Psoas muscle (tissue), 8 donors: ENCODE data around the gene NTRK3. TPM values are rescaled to one million over a fixed set of nuclear protein-coding genes. Genes with fewer than 3 reads are reported as not detected.
A peak's percentile ranks its signal among the peaks of the same experiment; 100 is the strongest.

ENCODE experiments used
- ATAC-seq, 4 donors: fragments of 200-7000 bp; cut with Tn5 transposase; one replicate each; pipeline ENCODE4 v1.9.1; 2020; ENCODE audit warnings: moderate library complexity in 3 of 4, mild to moderate bottlenecking in 2 of 4
- DNase-seq, 2 donors: peaks; one replicate each; pipeline ENCODE4 v3.0.0-alpha.2; 2020
- H3K27ac ChIP-seq: fragments of 200-600 bp; one replicate; pipeline ENCODE4 v1.8.0; 2022
- H3K27me3 ChIP-seq, 3 donors: fragments of 200-600 bp in 1 of 3; one replicate each; pipeline versions ENCODE4 v1.6.1 to v1.8.0; 2013 to 2022; ENCODE audit warnings: low read length in 2 of 3, mild to moderate bottlenecking in 2 of 3, moderate library complexity in 1 of 3; ENCODE audit not compliant: insufficient read depth in 3 of 3
- H3K36me3 ChIP-seq, 2 donors: fragments of 200-600 bp in 1 of 2; one replicate each; pipeline versions ENCODE4 v1.6.1 to v1.8.0; 2013 to 2022; ENCODE audit warnings: low read depth in 1 of 2, mild to moderate bottlenecking in 1 of 2, moderate library complexity in 1 of 2; ENCODE audit not compliant: insufficient read depth in 1 of 2
- H3K4me1 ChIP-seq: fragments of 200-600 bp; one replicate; pipeline ENCODE4 v1.8.0; 2022
- H3K4me3 ChIP-seq: fragments of 200-600 bp; one replicate; pipeline ENCODE4 v1.8.0; 2022; ENCODE audit warnings: mild to moderate bottlenecking
- H3K9me3 ChIP-seq: fragments of 200-600 bp; one replicate; pipeline ENCODE4 v1.8.0; 2022
- CTCF ChIP-seq: fragments of 200-600 bp; IDR thresholded peaks from one replicate; pipeline ENCODE4 v1.8.0; 2022; ENCODE audit warnings: antibody characterized with exemption
- WGBS, 3 donors: extraction: QIAGEN DNeasy Blood & Tissue Kit; methylation state at CpG; one replicate each; pipeline versions ENCODE4 v1.1.6 to v1.1.7; 2013; 5-methylcytosine and 5-hydroxymethylcytosine counted together
- intact Hi-C, 2 donors: fragments of 100-400 bp; cut with DNase I; formaldehyde crosslinking; loops; one replicate each; pipeline versions ENCODE4 v1.11.0 to v1.14.2; 2022
- polyA plus RNA-seq, 3 donors: library from polyadenylated mRNA; stranded (reverse); fragments of 200-250 nt; gene quantifications; one replicate each; pipeline ENCODE4 v1.2.3, GENCODE V29; 2013
- total RNA-seq, 4 donors: library from RNA; stranded (reverse); fragmentation: NEBNext Ultra II Directional in 2 of 4; extraction: Animal tissue kit (Norgen Biotek cat#: 25700) in 2 of 4; gene quantifications; one replicate each; pipeline versions ENCODE4 v1.2.1 to v1.2.4, GENCODE V29; 2021 to 2023
- donor health status: healthy with polysubstance abuse.
- donor health status: DM: no; HTN: no; CAD: no; lungs with moderate emphysema.
- donor health status: Bipolar disorder and iron deficiency.
- donor health status: healthy.
- donor health status: DM: yes; HTN: yes; CAD: no.
- donor health status: DM: no; HTN: no; CAD: no.
- donor health status: DM: no; HTN: no; CAD: no.
- donor health status: DM: yes; HTN: yes; CAD: no.

The NTRK3 gene
- total and polyA plus RNA-seq, 7 donors = 0.17 to 1.7 (median 0.57) TPM

- WGBS, 3 donors = 40 to 45% (median 40%) methylated on average over 10 of the region's 10 CpGs
- Histone ChIP-seq H3K4me3 (no peak overlapping the region), H3K4me1 (no peaks in the 10 kb centered on the region), H3K27ac (no peak overlapping the region), H3K9me3 (no peaks in the 10 kb centered on the region), H3K36me3 (no peaks in the 10 kb centered on the region), H3K27me3 (no peaks in the 10 kb centered on the region)
- ATAC-seq (no peak), DNase-seq (peak in 1 of 2 donors; percentile 59)
- intact Hi-C loops = loop anchor here in 1 of 2 donors (10.0 kb wide), 1 partner anchor 370 kb away; no protein-coding TSS in a partner anchor
- TF ChIP-seq CTCF = no peak
These were observed 381.4 kb downstream of the NTRK3 start for GRCh38 chr15:87874896-87875711.

- WGBS, 3 donors = 73 to 78% (median 74%) methylated on average over 8 of the region's 8 CpGs
- DNase-seq = no peak
- no peak for TF ChIP-seq CTCF
- ATAC-seq = no peak
- Histone ChIP-seq H3K4me3 (no peak overlapping the region), H3K27ac (no peak overlapping the region), H3K4me1 (no peaks in the 10 kb centered on the region), H3K36me3 (no peaks in the 10 kb centered on the region), H3K27me3 (no peaks in the 10 kb centered on the region), H3K9me3 (no peaks in the 10 kb centered on the region)
- intact Hi-C loops = loop anchor here in 1 of 2 donors (10.0 kb wide), 1 partner anchor 371 kb away; no protein-coding TSS in a partner anchor
These were observed 383.0 kb downstream of the NTRK3 start for GRCh38 chr15:87873516-87873915.

GRCh38 chr15:87871731-87872320 lies 384.7 kb downstream of the NTRK3 start:
- H3K4me1 ChIP-seq = no peaks in the 10 kb centered on the region
- H3K4me3 ChIP-seq = no peak overlapping the region
- DNase-seq = no peak
- intact Hi-C loops = loop anchor here in 1 of 2 donors (10.0 kb wide), 1 partner anchor 373 kb away; no protein-coding TSS in a partner anchor
- no peak overlapping the region for H3K27ac ChIP-seq
- ATAC-seq = no peak
- H3K27me3 ChIP-seq = no peaks in the 10 kb centered on the region
- WGBS, 3 donors = 74 to 86% (median 86%) methylated on average over 3 of the region's 3 CpGs
- no peaks in the 10 kb centered on the region for H3K36me3 ChIP-seq
- TF ChIP-seq CTCF = no peak
- no peaks in the 10 kb centered on the region for H3K9me3 ChIP-seq

- ATAC-seq (no peak), DNase-seq (no peak)
- Histone ChIP-seq H3K36me3 (no peaks in the 10 kb centered on the region), H3K27ac (no peak overlapping the region), H3K4me1 (no peaks in the 10 kb centered on the region), H3K9me3 (no peaks in the 10 kb centered on the region), H3K27me3 (no peaks in the 10 kb centered on the region), H3K4me3 (no peak overlapping the region)
- TF ChIP-seq CTCF = no peak
- WGBS, 3 donors = 87 to 95% (median 94%) methylated on average over 2 of the region's 2 CpGs
- intact Hi-C loops = loop anchor here in 1 of 2 donors (10.0 kb wide), 1 partner anchor 374 kb away; no protein-coding TSS in a partner anchor
These were observed 385.3 kb downstream of the NTRK3 start for GRCh38 chr15:87871258-87871681.
